HuH-7 (cell line): ENCODE measurements around the gene SLC45A1.
A peak's percentile ranks its signal among the peaks of the same experiment; 100 is the strongest.

Source experiments
- DNase-seq: peaks from one replicate; pipeline ENCODE4 v3.0.0; 2011; ENCODE audit warnings: low spot score

SLC45A1 gene

GRCh38 chr1:8311068-8311718, 6.7 kb upstream of the SLC45A1 start:
- DNase-seq: no peak

DNA sequence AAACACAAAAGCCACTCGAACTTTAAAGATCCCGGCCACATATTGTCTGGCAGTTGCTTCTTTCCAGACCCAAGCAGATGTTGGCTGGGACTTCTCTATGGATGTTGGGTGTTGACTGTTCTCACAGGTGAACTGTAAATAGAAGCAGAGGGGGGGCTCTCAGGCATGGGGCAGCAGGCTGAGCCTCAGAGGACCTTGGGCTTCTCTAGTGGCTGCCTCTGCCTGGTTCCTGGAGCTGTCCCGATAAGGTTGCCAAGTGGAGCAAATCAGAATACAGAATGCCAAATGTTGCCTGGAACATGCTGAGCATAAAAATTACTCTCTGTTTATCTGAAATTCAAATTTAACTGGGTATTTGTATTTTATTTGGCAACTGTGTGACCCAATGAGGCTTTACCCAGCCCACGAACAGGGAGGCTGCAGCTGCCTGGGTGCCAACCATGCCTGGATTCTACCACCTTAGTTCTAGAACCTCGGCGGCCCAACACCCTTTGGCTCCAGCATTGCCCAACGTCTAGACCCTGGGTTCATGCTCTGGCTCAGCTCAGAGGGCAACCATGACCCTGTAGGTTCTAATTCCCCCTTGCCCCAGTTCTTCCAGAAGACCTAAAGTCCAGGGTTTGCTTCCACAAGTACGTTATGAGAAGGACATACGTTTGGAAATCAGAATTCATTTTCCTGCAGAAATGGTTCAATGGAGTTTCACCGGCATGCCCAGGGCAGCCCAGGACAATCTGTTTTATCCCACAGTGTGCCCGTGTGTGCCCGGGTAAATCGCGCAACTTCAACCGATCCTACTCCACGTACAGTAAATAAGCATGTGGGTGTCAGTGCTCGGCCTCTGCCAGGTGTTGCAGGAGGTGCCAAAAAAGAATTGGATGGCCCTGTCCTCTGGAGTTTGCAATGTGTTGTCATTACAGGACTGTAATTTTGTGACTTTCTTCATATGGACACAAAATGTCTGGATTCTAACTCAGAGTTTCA, 5.4 kb upstream of the SLC45A1 start:
- DNase-seq: no peak

DNA sequence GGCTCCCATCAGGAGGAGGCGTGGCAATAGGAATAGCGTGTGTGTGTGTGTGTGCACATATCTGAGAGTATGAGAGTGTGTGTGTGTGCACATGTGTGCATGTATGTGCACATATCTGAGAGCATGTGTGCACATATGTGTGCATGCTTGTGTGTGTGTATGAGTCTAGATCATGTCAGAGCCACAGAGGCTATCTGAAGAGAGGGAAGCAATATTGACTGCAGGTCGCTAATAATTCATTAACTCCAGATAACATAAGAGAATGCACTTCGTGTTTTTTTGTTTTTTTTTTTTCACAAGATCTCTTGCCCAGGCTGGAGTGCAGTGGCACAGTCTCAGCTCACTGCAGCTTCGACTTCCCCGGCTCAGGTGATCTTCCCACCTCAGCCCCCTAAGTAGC, 4.7 kb upstream of the SLC45A1 start:
- no peak for DNase-seq

- DNase-seq: peak; percentile 94
Measured at GRCh38 chr1:8314346-8315280, 3.3 kb upstream of the SLC45A1 start.

DNA sequence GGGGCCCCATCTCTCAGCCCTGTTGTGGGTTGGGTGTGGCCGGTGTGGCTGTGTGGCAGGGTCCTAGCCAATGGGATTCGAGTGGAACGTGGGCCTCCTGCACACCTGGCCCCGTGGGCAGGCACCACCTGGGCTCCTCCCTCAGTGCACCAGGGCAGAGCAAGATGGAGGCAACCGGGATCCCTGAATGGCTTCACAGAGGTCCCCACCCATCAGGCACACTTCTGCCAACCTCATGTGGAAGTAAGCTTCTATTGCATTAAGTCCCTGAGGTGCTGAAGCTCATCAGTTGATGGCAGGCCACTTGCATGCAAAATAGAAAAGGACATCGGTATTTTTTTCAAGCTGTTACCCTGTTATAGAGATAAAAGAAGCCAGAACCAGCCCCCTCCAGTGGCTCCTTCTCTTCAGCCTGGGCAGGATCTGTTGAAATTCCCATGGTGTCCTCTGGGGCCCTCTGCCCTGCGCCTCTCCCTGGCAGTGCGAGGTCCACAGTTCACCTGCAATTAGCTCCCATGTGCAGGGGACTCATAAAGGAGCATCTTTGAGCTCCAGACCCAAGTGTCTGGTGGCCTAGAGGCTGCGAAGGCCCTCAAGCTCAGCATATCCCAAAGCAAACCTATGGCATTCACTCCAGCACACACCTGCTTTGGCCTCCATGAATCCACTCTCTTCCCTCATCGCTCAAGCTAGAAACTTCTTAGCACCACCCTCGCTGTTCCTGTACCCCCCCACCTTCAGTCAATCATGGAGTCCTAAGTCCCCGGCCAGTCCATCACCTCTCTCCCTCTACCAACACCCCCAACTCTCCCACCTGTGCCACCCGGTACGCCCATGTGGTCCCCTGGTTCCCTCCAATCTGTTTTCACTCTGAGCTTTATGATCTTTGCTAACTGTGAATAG, 2.1 kb upstream of the SLC45A1 start:
- DNase-seq: peak; percentile 53

DNA sequence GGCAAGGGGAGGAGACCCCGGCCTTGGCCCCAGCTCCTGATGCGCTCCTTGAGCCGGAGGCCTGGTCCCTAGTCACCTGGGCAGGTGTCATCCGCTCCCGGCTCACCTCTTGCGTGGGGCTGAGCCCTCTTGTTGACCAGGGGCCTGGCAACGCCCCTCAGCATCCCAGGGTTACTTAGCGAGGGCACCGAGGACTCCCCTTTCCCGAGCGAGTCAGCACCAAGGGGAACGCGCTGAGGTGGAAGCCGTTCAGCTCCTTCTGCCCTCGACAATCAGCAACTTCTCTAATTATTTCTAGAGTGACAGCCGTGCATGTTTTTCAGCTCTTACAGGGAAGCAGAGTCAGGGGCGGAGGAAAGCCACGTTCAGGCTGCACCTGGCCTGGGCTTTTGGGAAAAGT, 522 bp downstream of the SLC45A1 start:
- no peak for DNase-seq

- DNase-seq: no peak
Measured at GRCh38 chr1:8321612-8322011, 3.7 kb downstream of the SLC45A1 start.

DNA sequence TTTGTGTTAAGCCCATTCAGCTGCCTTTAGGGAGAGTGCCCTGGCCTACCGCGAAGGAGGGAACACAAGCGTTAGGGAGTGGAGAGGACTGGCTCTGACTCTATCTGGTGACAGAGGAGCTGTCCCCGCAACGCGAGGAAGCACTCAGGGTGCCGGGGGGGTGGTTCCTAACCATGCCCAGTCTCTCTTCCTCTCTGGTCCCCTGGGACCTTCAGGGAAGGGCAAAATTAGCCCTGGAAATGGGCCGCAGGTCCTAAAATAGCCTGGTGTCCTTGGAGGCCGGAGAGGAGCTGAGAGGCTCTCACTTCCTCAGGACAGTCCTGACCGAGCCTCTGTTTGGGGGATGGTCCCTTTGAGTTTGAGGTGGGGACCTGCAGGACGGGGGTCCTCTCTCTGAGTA, 5.8 kb downstream of the SLC45A1 start:
- DNase-seq: no peak

DNA sequence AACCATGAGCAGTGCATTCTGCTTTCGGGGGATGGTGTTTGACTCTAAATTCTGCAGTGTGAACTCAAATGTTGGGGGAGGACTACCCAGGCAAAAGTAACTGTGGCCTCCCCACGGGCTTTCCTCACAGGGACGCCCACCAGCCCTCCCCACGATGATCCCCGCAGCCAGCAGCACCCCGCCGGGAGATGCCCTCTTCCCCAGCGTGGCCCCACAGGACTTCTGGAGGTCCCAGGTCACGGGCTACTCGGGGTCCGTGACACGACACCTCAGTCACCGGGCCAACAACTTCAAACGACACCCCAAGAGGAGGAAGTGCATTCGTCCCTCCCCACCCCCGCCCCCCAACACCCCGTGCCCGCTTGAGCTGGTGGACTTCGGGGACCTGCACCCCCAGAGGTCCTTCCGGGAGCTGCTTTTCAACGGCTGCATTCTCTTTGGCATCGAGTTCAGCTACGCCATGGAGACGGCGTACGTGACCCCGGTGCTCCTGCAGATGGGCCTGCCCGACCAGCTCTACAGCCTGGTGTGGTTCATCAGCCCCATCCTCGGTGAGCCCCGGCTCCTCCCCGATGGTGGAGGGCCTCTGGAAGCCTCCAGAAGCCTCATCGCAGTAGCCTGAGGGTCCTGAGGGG, 6.4 kb downstream of the SLC45A1 start:
- no peak for DNase-seq

DNA sequence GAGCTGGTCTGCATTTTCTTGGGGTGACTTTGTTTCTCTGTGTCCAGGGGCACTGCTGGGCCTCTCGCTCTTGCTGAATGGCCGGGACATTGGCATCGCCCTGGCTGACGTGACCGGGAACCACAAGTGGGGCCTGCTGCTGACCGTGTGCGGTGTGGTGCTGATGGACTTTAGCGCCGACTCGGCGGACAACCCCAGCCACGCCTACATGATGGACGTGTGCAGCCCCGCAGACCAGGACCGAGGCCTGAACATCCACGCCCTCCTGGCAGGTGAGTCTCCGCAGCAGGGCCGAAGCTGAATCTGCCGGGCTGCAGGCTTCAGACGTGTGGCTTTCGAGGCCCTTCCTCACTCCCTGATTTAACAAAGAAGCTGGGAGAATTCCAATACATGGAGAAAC, 7.9 kb downstream of the SLC45A1 start:
- DNase-seq: no peak

DNA sequence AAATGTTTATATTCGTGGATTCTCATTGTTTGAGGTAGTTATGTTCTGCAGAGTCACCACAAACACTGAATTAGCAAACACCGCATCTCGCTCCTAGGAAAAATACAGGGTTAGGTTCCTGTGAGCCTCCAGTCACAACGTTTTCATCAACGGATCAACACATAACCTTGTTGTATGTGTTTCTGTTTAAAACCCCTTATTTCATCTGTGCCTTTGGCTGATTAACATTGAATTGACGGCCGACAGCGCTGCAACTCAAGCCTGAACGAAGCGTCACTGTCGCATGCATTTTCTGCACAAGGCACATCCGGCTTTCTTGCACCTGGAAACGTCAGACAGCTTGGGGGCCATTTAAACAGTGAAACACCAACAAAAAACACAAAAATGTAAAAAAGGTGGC, 8.4 kb downstream of the SLC45A1 start:
- DNase-seq: no peak

GRCh38 chr1:8328271-8328670, 10.4 kb downstream of the SLC45A1 start:
- DNase-seq: no peak

- DNase-seq: no peak
Measured at GRCh38 chr1:8329439-8329838, 11.5 kb downstream of the SLC45A1 start.

DNA sequence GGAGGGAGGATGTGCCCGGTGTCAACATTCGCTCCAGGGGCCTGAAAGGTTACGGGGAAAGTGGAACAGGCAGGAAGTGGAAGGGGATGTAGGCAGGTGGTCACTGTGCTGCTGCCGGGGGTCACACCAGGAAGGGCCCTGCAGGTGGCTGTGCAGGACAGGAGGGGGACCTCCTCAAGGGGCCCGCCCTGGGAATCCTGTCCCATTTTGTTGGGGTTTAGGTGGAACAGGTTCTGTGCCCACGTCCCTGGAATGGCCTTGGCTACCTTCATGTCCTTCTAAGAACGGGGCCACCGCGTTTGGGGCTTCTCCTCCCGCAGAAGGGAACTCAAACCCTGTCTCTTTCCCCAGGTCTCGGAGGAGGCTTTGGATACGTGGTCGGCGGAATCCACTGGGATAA, 11.9 kb downstream of the SLC45A1 start:
- DNase-seq: no peak

- DNase-seq: no peak
Measured at GRCh38 chr1:8330271-8331125, 12.6 kb downstream of the SLC45A1 start.

- DNase-seq: no peak
Measured at GRCh38 chr1:8332806-8333205, 14.9 kb downstream of the SLC45A1 start.

- no peak for DNase-seq
Measured at GRCh38 chr1:8333246-8333987, 15.5 kb downstream of the SLC45A1 start.

DNA sequence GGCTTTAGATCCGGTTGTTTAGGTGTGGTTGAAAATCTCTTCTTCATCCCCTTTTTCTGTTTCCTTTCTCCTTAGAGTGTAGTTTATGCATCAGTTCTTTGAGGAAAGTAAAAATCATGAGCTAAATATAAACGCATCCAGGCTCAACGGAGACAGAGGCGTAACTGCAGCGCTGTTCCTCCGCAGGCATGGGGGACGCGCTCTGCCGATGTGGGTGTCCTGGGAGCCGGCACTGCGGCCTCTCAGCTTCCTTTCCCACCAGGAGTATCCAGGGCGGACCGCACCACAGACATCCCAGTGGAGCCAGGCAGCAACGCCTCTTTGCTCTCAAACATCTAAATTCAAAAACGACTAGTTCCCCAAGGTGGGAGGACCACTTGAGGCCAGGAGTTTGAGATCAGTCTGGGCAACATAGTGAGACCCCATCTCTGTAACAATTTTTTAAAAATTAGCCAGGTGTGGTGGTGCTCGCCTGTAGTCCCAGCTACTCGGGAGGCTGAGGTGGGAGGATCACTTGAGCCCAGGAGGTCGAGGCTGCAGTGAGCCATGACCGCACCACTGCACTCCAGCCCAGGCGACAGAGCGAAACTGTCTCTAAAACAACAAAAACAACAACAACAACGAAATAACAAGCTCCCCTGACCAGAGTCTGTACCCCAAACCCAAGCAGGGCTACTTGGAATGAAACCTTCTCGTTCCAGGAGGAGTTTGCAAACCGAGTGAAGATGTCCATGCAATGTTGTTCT, 16.4 kb downstream of the SLC45A1 start:
- DNase-seq: no peak
